GM12878 (cell line): ENCODE measurements around the gene GAREM1.

Experiments used
- BHLHE40 ChIP-seq, 2 experiments: fragments of 450-650 bp in 1 of 2; IDR thresholded peaks; 2 replicates each; pipeline ENCODE4 v1.6.1; 2011 to 2017; ENCODE audit warnings: low read depth in 2 of 2, borderline replicate concordance in 1 of 2, improper control_type of control experiment in 1 of 2, low read length in 1 of 2, mild to moderate bottlenecking in 1 of 2
- BRCA1 ChIP-seq: IDR thresholded peaks from 2 replicates; pipeline ENCODE4 v1.6.1; 2011; ENCODE audit warnings: low read depth, low read length, improper control_type of control experiment
- EP300 ChIP-seq, 2 experiments: fragments of 150-350 bp in 1 of 2; IDR thresholded peaks; 2 replicates each; pipeline ENCODE4 v1.6.1; 2011 to 2012; ENCODE audit warnings: low read depth in 2 of 2, low read length in 2 of 2, borderline replicate concordance in 1 of 2, improper control_type of control experiment in 1 of 2, inconsistent platforms in 1 of 2; ENCODE audit not compliant: control insufficient read depth in 1 of 2
- MXI1 ChIP-seq: fragments of 150-350 bp; IDR thresholded peaks from 2 replicates; pipeline ENCODE4 v1.6.1; 2011; ENCODE audit warnings: low read depth, mild to moderate bottlenecking, inconsistent platforms, low read length, improper control_type of control experiment
- SP1 ChIP-seq: IDR thresholded peaks from one replicate; pipeline ENCODE4 v1.6.1; 2011; ENCODE audit warnings: low read depth, low read length
- TCF3 ChIP-seq: IDR thresholded peaks from 2 replicates; pipeline ENCODE4 v1.6.1; 2012; ENCODE audit warnings: low read depth, mild to moderate bottlenecking, low read length, borderline replicate concordance; ENCODE audit not compliant: insufficient read depth
- TF ChIP-seq, protein P1 (sequence below): fragments of 450-650 bp; IDR thresholded peaks from 2 replicates; pipeline ENCODE4 v1.6.1; 2017; ENCODE audit warnings: mild to moderate bottlenecking
- TF ChIP-seq, protein P2 (sequence below), 3 experiments: IDR thresholded peaks in 2 of 3; conservative IDR thresholded peaks in 1 of 3; 2 replicates each; pipeline ENCODE4 v1.5.1; 2011; ENCODE audit warnings: low read depth in 3 of 3, low read length in 3 of 3, mild to moderate bottlenecking in 3 of 3, control low read depth in 2 of 3, moderate library complexity in 2 of 3, inconsistent platforms in 1 of 3, mixed read lengths in 1 of 3; ENCODE audit not compliant: control insufficient read depth in 2 of 3, insufficient read depth in 1 of 3; ENCODE audit errors: extremely low read depth in 1 of 3
- TF ChIP-seq, protein P3 (sequence below): IDR thresholded peaks from 2 replicates; pipeline ENCODE4 v1.6.1; 2011; ENCODE audit warnings: mild to moderate bottlenecking, low read depth, low read length, moderate library complexity; ENCODE audit not compliant: insufficient replicate concordance
- TF ChIP-seq, protein P4 (sequence below): fragments of 450-650 bp; IDR thresholded peaks from 2 replicates; pipeline ENCODE4 v1.6.1; 2017; ENCODE audit warnings: mild to moderate bottlenecking, low read depth, inconsistent platforms; ENCODE audit not compliant: poor library complexity, severe bottlenecking

- TF ChIP-seq, protein P1, sequence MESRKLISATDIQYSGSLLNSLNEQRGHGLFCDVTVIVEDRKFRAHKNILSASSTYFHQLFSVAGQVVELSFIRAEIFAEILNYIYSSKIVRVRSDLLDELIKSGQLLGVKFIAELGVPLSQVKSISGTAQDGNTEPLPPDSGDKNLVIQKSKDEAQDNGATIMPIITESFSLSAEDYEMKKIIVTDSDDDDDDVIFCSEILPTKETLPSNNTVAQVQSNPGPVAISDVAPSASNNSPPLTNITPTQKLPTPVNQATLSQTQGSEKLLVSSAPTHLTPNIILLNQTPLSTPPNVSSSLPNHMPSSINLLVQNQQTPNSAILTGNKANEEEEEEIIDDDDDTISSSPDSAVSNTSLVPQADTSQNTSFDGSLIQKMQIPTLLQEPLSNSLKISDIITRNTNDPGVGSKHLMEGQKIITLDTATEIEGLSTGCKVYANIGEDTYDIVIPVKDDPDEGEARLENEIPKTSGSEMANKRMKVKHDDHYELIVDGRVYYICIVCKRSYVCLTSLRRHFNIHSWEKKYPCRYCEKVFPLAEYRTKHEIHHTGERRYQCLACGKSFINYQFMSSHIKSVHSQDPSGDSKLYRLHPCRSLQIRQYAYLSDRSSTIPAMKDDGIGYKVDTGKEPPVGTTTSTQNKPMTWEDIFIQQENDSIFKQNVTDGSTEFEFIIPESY = no peak
- TF ChIP-seq SP1 (no peak), BRCA1 (no peak), TCF3 (no peak), EP300 (IDR thresholded peaks at IDR 0.05; ENCODE audit: borderline replicate concordance in 1 of 2, control insufficient read depth in 1 of 2, low read depth in 2 of 2, low read length in 2 of 2) (no peak), MXI1 (no peak), BHLHE40 (IDR thresholded peaks at IDR 0.05; ENCODE audit: borderline replicate concordance in 1 of 2, low read depth in 2 of 2, low read length in 1 of 2) (no peak)
- TF ChIP-seq, protein P2, sequence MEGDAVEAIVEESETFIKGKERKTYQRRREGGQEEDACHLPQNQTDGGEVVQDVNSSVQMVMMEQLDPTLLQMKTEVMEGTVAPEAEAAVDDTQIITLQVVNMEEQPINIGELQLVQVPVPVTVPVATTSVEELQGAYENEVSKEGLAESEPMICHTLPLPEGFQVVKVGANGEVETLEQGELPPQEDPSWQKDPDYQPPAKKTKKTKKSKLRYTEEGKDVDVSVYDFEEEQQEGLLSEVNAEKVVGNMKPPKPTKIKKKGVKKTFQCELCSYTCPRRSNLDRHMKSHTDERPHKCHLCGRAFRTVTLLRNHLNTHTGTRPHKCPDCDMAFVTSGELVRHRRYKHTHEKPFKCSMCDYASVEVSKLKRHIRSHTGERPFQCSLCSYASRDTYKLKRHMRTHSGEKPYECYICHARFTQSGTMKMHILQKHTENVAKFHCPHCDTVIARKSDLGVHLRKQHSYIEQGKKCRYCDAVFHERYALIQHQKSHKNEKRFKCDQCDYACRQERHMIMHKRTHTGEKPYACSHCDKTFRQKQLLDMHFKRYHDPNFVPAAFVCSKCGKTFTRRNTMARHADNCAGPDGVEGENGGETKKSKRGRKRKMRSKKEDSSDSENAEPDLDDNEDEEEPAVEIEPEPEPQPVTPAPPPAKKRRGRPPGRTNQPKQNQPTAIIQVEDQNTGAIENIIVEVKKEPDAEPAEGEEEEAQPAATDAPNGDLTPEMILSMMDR (IDR thresholded peaks at IDR 0.05 in 2 of 3, conservative IDR thresholded peaks at IDR 0.05 in 1 of 3; ENCODE audit: control insufficient read depth in 2 of 3, extremely low read depth in 1 of 3, insufficient read depth in 1 of 3, low read depth in 3 of 3, low read length in 3 of 3) = no peak
- TF ChIP-seq, protein P3, sequence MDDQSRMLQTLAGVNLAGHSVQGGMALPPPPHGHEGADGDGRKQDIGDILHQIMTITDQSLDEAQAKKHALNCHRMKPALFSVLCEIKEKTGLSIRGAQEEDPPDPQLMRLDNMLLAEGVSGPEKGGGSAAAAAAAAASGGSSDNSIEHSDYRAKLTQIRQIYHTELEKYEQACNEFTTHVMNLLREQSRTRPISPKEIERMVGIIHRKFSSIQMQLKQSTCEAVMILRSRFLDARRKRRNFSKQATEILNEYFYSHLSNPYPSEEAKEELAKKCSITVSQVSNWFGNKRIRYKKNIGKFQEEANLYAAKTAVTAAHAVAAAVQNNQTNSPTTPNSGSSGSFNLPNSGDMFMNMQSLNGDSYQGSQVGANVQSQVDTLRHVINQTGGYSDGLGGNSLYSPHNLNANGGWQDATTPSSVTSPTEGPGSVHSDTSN = no peak
- TF ChIP-seq, protein P4, sequence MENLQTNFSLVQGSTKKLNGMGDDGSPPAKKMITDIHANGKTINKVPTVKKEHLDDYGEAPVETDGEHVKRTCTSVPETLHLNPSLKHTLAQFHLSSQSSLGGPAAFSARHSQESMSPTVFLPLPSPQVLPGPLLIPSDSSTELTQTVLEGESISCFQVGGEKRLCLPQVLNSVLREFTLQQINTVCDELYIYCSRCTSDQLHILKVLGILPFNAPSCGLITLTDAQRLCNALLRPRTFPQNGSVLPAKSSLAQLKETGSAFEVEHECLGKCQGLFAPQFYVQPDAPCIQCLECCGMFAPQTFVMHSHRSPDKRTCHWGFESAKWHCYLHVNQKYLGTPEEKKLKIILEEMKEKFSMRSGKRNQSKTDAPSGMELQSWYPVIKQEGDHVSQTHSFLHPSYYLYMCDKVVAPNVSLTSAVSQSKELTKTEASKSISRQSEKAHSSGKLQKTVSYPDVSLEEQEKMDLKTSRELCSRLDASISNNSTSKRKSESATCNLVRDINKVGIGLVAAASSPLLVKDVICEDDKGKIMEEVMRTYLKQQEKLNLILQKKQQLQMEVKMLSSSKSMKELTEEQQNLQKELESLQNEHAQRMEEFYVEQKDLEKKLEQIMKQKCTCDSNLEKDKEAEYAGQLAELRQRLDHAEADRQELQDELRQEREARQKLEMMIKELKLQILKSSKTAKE = no peak
These were observed 219.2 kb downstream of the GAREM1 start for GRCh38 chr18:32251466-32251865.
